Mammary epithelial cell (primary cell): Measurements from ENCODE around the gene SH3TC1.

Experiments used
- CTCF ChIP-seq, 2 donors: IDR thresholded peaks in 1 of 2; conservative IDR thresholded peaks in 1 of 2; 2 replicates each; pipeline ENCODE4 v1.5.1; 2011 to 2012; ENCODE audit warnings: inconsistent platforms in 2 of 2, low read length in 2 of 2, mild to moderate bottlenecking in 2 of 2, control low read depth in 1 of 2, low read depth in 1 of 2; ENCODE audit not compliant: insufficient read depth in 1 of 2; ENCODE audit errors: extremely low read depth in 1 of 2
- EZH2 ChIP-seq: IDR thresholded peaks from 2 replicates; pipeline ENCODE4 v1.6.1; 2012; ENCODE audit warnings: low read length, inconsistent platforms, borderline replicate concordance

- TF ChIP-seq EZH2, result no peak
- TF ChIP-seq CTCF (conservative IDR thresholded peaks at IDR 0.05 in 1 of 2, IDR thresholded peaks at IDR 0.05 in 1 of 2; ENCODE audit: extremely low read depth in 1 of 2, insufficient read depth in 1 of 2, low read depth in 1 of 2, low read length in 2 of 2), result no peak
Observed at GRCh38 chr4:8168832-8169598, 30.1 kb upstream of the SH3TC1 start.
